Vagina (tissue), 2 donors: ENCODE data around the gene RAB5B.

ENCODE experiments used
- CTCF ChIP-seq, 3 experiments: fragments of 450-650 bp in 2 of 3; fragments of 200-600 bp in 1 of 3; sonication (generic) in 1 of 3; IDR thresholded peaks; one replicate each; pipeline ENCODE4 v1.5.1; 2017 to 2019; ENCODE audit warnings: antibody characterized with exemption in 3 of 3, mild to moderate bottlenecking in 2 of 3, moderate library complexity in 2 of 3
- POLR2AphosphoS5 ChIP-seq, 2 donors: sonication (generic); formaldehyde crosslinking; IDR thresholded peaks; one replicate each; pipeline ENCODE4 v1.9.0; 2017; ENCODE audit warnings: antibody characterized with exemption in 2 of 2, mild to moderate bottlenecking in 2 of 2, low read depth in 1 of 2; ENCODE audit not compliant: insufficient read depth in 1 of 2

GRCh38 chr12:55997535-55997859 lies 23.6 kb downstream of the RAB5B start:
- TF ChIP-seq CTCF (IDR thresholded peaks at IDR 0.05) (no peak), POLR2AphosphoS5 (IDR thresholded peaks at IDR 0.05; ENCODE audit: insufficient read depth in 1 of 2, low read depth in 1 of 2) (no peak)
